GM21360 (cell line): Measurements from ENCODE around the gene SPAG16.

Experiments used
- ATAC-seq: cut with Tn5 transposase; IDR thresholded peaks from one replicate; pipeline ENCODE4 v1.9.1; 2021; ENCODE audit warnings: mild to moderate bottlenecking, moderate library complexity; ENCODE audit not compliant: unreplicated experiment

Gene SPAG16

DNA sequence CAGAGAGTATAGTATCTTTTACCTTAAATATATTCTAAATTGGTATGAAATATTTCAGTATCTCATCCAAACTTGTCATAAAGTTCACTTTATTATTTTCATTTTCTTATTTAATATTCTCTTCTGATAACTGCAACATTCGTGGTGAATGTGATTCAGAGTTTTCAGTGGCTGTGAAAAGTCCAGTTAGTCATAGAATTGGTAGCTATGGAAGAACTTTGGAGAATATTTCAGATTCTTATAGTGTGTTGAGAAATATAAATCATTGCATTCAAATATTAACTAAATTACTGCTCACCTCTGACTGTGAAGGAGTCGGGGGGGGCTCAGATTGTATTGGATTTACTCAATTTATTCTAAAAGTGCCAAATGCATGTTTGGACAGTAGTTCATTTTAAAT is 948.0 kb downstream of the SPAG16 start:
- ATAC-seq, result no peak

DNA sequence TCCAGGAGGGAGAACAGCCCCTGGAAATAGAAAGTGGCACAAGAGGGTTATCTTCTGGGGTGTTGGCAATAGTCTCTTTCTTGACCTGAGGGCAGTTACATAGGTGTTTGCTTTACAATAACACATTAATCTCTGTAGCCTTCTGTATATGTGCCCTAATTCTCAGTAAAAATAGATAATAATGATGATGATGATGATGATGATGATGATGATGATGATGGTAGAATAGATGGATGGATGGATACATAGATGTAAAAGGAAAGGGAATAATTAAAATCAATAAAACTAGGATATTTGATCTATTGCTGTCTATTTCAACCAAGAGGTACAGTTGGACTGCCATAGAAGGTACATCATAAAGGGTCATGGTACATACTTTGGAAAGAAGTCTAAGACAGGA is 948.9 kb downstream of the SPAG16 start:
- ATAC-seq, result no peak

DNA sequence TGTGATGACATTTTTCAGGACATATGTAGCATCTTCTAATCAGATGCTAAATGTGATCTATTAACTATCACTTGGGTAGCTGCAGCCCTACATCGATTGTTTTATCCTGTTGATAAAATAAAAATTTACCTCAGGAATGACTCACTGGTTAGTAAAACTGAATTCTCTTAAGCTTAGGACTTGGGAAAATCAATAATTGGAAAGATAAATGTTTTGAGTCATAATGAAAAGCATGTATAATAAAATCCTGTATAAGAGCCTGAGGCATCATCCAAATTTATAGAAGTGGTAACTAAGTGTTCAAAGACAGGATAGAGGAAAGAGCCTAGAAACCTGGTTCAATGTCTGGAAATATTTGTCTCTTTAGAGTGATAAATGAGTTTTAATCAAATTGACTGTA is 958.5 kb downstream of the SPAG16 start:
- ATAC-seq, result no peak

DNA sequence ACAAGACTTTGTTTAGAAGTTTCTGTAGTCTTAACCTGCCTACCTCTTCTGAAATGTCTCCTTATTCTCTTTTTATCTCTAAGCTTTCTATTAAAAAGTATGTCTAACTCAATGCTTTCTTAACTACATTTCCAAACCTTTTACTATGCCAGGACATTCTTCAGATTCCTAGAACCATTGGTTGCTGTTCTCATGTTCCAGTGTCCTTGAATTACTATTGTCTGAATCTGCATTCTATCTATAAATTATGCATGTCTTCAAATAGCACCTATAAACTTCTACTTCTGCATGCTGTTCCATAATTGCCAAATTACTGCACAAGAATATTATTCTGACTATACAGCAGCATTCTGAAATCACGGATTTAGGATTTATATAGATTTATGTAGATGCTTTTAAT is 960.6 kb downstream of the SPAG16 start:
- ATAC-seq, result no peak

DNA sequence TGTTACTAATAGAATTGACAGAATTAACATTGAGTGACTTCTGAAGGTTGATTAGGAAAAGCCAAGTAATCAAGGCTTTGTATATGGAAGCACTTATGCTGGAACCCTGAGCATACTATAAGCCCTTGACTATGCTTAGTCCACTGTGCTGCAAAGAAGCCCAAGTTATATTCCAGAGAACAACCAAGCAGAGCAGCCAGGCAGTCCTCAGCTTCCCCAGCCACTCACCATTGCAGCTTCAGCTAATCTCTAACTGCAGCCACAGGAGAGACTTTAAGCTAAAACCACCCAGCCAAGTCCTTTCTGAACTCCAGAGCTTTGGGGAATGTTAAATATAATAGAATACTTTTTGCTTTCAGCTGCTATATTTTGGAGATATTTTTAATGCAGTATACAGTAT is 962.2 kb downstream of the SPAG16 start:
- ATAC-seq, result no peak

DNA sequence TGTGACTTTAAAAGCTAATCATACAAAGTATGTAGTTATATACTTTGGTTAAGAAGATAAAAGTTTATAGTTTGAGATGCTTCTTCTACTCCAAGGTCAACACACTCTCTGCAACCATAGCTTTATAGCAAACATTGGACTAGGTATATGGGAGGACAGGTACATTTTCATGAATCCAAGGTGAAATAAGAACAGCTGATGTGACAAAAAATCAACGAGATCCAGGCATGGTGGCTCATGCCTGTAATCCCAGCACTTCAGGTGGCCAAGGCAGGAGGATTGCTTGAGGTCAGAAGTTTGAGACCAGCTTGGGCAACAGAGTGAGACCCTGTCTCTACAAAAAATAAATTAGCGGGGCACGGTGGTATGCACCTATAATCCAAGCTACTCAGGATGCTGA is 963.3 kb downstream of the SPAG16 start:
- ATAC-seq, result no peak

DNA sequence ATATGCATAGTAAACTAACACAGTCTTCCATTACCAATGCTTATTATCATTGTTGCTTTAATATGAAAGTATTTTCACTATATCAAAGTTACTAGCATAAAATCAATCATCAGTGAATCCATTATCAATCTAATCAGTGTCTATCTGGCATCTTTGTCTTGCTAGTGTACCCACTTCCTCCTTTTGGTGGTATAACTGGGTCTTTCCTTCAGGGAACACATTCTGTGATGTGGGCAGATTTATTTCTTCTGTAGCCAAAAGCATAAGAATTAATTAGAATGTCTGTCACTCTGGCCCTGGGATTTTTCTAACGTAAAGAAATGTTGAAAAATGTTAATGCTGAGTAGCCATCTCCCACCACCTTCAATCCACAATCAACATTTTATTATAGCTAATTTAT is 970.8 kb downstream of the SPAG16 start:
- no peak for ATAC-seq

DNA sequence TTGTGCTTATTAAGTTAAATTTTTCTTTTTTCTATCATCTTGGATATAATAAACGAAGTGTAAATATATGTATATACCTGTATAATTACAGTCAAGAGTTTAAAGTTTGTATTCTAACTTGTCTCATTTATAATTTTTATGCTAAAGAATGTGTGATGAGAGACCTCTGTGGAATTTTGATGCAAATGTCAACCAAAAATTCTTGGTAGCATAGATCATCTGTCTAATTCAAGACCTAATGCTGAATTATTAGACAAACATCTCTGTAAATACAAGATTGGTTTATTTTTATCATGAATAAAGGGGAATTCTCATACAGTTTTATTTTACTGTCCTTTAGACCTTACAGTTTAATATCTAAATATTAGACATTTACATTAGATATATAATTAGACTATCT is 977.4 kb downstream of the SPAG16 start:
- ATAC-seq, result no peak

DNA sequence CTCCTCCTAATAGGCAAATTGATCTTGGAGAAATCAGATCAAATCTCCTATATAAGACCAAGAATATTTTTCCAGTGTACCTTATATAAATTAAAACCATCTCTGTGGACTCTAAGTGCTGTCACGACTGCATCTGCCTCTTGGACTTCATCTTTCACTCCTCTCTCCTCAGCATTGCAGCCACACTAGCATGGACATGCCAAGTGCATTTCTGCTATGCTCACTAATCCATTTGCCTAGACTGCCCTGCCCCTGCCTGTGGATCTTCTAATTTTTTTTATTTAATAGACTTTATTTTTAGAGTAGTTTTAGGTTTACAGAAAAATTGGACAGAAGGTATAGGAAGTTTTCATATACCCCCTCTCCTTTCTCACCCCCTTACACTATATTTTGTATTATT is 979.9 kb downstream of the SPAG16 start:
- ATAC-seq, result no peak

DNA sequence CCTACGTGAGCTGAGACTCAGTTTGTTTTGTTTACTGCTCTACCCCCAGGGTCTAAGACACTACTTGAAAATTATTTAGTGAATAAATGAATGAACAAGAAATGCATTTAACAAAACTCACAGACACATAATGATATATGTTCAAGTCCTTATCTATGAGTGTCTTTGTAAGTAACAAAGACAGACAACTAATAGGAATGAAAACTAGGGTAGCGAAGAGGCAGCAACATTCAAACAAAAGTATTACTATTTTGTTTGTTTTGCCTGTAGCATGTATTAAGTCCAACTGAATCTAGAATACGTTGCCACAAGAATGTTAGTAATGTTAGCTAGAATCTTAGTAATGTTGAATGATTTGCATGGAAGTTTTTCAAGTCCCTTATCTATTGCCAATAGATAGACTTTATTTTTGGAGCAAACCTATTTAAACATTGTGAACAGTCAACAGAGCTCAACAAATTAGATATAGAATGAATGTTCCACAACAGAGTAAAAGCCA is 981.8 kb downstream of the SPAG16 start:
- ATAC-seq, result no peak

DNA sequence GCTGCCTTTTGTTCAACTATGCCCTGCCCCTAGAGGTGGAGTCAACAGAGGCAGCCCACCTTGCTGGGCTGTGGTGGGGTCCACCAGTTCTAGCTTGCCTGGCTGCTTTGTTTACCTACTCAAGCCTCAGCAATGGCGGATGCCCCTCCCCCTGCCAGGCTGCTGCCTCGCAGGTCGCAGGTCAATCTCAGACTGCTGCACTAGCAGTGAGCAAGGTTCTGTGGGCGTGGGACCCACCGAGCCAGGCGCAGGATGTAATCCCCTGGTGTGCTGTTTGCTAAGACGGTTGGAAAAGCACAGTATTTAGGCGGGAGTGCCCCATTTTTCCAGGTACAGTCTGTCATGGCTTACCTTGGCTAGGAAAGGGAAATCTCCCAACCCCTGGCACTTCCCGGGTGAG is 993.6 kb downstream of the SPAG16 start:
- ATAC-seq, result no peak

DNA sequence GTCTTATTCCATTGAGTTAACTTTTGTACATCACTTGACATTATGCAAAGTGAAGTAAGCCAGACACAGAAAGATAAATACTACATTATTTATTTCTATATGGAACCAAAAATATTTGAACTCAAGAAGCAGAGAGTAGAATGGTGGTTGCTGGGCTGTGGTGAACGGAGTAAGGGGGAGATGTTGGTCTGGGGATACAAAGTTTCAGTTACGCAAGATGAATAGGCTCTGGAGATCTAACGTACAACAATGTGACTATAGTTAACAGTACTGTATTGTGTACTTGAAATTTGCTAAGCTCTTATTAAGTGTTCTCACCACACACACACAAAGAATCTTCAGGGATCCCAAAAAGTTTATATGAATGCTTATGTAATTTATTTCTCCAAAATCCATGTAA is 1001.7 kb downstream of the SPAG16 start:
- no peak for ATAC-seq

DNA sequence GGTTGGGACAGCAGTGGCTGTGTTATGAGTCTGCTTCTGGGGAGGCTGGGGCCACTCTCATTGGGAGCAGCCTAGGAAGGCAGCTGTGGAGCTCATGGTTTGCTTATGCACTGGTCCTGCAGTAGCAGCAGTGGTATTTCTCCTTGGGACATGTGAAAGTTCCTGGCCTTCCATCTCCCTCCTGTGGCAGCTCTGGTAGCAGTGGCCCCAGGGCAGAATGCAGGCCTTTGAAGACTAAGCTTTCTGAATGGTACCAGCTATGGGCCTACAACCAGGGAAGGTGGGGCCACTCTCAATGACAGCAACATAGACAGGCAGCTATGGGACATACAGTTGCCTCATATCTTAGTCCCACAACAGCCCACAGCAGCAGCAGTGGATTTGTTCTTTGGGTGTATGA is 1009.3 kb downstream of the SPAG16 start:
- no peak for ATAC-seq

DNA sequence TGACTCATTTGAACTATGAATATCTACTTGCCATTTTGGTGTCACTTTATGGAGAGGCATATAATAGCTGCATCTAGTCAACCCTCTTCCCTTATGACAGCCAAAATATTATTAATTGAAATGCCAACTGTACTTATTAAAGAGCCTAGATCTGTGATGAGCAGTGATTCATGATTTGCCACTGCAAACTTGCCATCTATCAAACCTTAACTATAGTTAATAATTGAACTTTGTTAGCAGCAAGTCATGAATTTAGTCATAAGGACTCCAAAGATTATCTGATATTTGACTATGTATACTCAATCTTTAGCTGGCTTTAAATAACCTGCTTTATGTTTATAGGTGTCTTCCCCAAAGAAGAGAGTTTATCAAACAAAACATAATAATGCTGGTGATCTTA is 1010.2 kb downstream of the SPAG16 start:
- no peak for ATAC-seq

DNA sequence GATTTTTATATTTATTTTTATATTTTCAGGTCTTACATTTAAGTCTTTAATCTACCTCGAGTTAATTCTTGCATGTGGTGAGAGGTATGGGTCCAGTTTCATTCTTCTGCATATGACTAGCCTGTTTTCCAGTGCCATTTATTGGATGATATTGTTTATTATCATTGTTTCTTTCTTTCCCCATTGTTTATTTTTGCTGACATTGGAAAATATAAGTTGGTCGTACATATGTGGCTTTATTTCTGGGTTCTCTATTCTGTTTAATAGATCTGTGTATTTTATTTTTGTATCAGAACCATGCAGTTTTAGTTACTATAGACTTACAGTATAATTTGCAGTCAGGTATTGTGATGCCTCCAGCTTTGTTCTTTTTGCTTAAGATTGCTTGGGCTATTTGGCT is 1013.2 kb downstream of the SPAG16 start:
- no peak for ATAC-seq

DNA sequence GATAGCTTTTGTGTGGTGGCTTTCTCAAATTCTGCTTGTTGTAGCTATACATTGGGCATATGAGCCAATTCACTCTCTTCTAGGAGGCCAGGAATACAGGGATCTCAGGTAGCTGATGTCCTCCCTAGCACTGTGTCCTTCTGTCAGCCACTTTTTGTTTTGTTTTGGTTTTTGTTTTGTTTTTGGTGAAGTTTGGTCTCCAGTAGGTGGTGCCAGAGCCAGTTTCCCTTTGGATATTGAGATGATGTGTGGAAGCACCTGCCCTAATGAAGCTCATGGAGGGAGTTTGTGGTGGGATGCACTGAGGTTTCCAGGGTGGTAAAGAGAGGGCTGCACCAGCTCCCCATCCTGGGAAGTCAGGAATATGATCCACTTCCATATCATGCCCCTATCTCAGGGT is 1026.1 kb downstream of the SPAG16 start:
- ATAC-seq, result no peak

DNA sequence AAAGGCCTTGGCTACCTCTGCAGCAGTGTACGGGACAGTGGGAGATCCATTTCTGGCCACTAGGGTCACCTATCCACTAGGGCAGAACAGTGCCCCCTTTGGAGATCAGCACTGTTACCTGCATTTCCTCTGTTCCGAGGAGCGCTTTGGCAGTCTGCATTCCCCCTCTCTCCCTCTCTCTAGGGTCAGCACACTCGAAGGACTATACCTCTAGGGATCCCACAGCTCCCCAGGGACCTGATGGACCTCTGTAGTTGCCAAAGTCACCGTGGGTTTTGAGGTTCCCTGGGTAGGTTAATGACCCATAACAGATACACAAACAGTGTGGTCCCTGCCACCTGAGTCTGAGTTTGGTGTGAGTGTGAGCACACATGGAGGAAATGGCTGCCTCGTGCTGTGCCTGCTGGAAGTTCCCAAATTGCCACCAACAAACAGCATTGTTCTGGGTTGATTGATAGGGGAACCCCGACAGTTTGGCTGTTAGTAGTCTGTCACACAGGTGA is 1026.8 kb downstream of the SPAG16 start:
- peak; percentile 65 for ATAC-seq

DNA sequence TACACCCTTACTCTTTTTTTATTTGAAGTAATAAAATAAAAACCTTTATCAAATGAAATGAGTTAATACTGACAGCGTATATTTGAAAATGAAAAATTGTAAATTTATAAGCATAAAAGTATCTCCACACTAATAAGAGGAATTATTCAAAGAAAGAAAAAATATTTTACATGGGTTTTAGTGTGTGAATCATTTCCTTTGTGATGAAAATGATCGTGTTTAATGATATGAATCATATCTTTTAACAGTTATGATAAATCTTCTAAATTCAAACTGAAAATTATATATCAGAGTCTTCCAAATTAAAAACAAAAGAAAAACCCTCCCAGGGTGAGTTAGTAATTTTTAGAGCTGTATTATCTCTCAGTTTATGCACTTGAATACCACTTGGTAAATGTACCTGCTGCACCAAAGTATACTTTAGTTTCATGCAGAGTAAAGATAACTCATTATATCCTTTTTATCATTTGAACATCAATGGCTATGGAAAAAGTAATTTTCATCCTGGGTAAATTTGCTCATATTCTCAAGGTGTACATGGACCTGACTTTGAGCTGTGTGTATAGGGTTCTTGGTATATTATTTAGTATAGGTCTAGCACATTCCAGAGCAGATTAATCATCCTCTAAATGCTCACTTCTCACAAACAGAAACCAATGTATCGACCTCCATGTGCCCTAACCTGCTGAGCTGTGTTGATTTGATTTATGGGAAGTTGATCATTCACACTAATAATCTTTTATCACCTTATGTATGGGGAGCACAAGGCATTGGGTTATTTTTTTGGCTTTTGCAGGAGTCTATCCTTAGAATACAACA is 1027.9 kb downstream of the SPAG16 start:
- no peak for ATAC-seq

DNA sequence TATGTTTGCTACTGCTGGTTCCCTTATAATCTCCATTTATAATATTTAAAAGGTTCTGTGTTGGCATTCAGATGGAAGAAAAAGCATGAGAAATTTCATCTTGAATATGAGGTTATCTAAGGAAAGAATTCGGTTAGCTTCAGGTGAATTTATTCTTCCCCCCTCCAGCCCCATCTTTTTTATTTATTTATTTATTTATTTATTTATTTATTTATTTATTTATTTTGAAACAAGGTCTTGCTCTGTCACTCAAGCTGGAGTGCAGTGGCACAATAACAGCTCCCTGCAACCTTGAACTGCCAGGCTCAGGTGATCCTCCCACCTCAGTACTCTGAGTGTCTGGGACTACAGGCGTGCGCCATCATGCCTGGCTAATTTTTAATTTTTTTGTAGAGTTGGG is 1031.1 kb downstream of the SPAG16 start:
- ATAC-seq, result no peak

DNA sequence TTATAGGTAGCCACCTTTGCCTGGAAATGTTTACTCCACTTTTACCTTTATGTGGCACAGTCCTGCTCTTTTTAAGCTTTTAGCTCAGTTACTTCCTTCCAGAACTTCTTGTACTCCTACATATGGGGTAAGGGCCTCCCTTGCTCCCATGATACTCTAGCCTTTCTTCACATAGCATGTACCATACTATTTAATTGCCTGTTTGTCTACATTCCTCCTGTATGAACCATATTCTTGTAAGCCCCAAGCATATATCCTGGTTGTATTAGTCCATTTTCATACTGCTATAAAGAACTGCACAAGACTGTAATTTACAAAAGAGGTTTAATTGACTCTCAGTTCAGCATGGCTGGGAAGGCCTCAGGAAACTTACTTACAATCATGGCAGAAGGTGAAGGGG is 1035.9 kb downstream of the SPAG16 start:
- no peak for ATAC-seq

DNA sequence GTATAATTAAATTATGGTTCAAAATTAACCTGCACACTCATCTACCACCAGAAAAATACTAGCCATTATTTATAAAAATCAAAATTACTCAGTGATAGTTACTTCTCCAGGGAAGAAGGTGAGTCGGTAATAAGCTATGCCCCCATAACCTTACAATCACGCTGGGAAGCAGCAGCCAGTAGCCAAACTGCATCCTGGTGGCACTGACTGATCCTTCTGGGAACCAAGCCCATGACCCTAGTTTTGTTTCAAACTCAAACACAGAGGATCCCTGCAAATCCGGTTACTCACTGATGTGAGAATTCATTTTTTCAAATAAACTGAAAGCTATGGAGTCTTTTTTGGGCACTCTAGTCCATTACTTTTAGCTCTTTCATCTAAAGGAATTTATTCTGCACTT is 1038.4 kb downstream of the SPAG16 start:
- ATAC-seq, result no peak

DNA sequence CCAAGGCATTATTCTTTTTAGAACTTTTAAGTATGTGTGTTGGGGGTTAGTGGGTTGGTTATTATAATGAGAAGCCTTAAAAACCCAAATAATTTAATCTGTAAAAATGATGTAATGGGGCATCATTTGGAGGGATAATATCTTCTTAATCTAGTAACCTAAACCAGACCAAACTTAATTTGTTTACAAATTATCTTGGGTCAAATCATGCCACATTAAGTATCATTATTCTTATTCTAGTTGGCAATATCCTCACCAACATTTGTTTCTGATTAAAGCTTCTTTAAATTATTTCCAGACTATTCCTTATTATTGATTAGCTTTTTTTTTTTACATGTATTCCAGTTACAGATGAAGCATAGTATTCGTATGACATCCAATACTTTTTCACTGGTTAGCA is 1041.1 kb downstream of the SPAG16 start:
- no peak for ATAC-seq

DNA sequence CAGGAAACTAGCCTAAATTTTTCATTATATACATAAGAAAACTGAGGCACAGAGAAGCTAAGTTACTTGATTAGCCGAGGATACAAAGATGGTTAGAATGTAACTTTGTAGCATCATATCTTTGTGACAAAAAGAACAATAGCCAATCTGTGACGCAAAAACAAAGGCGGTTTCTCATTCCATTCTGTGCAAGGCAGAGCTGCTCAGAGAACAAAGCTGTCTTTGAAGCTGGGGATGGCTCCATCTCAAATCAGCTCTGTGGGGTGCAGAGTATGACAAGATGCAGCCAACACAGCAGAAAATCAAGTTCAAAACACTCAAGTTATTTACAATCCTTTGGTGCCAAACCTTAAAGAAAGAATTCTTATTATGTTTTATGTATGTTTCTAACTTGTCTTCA is 1044.7 kb downstream of the SPAG16 start:
- no peak for ATAC-seq
